Measurements from ENCODE around the gene CENPN.

Gene CENPN

DNA sequence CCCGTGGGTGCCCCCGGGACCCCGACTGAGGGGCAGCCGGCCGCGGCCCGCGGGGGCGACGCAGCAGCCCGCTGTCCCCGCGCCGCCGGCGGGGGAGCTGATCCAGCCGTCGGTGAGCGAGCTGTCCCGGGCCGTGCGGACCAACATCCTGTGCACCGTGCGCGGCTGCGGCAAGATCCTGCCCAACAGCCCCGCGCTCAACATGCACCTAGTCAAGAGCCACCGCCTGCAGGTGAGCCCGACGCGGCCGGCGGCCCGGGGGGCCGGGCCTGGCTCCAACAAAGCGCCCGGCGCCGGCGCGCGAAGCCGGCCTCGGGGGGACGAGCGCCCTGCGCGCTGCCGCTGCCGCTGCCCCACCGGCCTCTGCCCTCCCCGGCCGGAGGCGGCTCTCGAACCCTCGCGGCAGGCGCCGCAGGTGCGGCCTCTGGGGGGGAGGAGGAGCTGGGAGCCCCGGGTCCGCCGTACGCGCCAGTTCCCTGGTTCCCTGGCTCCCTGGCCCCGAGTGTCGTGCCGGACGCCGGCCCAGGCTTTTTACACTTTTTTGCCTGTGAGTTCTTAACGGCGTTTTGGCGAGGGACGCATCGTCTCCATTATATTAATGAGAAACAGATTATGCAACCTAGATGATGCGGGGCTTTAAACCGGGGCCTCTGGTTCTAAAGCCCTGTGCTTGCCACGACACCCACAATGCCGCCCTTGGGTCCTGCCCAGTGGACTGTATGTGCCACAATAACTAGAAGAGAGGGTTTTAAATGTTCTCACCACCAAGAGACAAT lies 29.1 kb downstream of the CENPN start:
- WGBS, 2 donors (ENCODE audit: extremely low coverage in 2 of 2, insufficient read length in 2 of 2, insufficient replicate concordance in 1 of 2) = no CpG with 5 or more reads among the region's 80 CpGs
- Histone ChIP-seq H3K9ac (ENCODE audit: low read depth, low read length, poor library complexity) (peak overlapping the region; percentile 97), H3K27ac (replicated peaks; ENCODE audit: low read length) (peak overlapping the region; percentile 40), H3K36me3 (replicated peaks in 1 of 2; ENCODE audit: control insufficient read depth in 2 of 2, insufficient read depth in 2 of 2, low read length in 2 of 2) (peaks cover 2 to 38% of the 10 kb centered on the region in 2 donors), H3K27me3 (ENCODE audit: control insufficient read depth in 3 of 3, insufficient read depth in 3 of 3, low read depth in 1 of 3, low read length in 3 of 3) (no peaks in the 10 kb centered on the region), H2BK120ac (ENCODE audit: low read depth, low read length) (no peak overlapping the region), H3K23ac (ENCODE audit: low read depth, low read length, poor library complexity) (peak overlapping the region; percentile 69), H2BK15ac (ENCODE audit: low read length) (no peak overlapping the region), H3K4me2 (ENCODE audit: insufficient read depth, low read length, poor library complexity, severe bottlenecking) (peak overlapping the region; percentile 68), H4K91ac (ENCODE audit: low read depth, low read length, poor library complexity) (no peak overlapping the region), H2AK5ac (ENCODE audit: low read depth, low read length) (no peak overlapping the region), H3K18ac (ENCODE audit: low read length) (peak overlapping the region; percentile 97), H3K4me3 (ENCODE audit: low read length in 2 of 2) (peak overlapping the region; percentile 89 to 100), H3K4me1 (ENCODE audit: control insufficient read depth in 2 of 2, insufficient read depth in 1 of 2, low read depth in 1 of 2, low read length in 2 of 2) (peaks cover 5 to 11% of the 10 kb centered on the region in 2 donors), H2AFZ (ENCODE audit: low read length) (peak overlapping the region; percentile 88), H3K14ac (ENCODE audit: low read length) (peak overlapping the region; percentile 92), H3K4ac (ENCODE audit: low read length) (no peak overlapping the region), H3K9me3 (replicated peaks in 1 of 2; ENCODE audit: control insufficient read depth in 2 of 2, insufficient read depth in 1 of 2, low read depth in 1 of 2, low read length in 2 of 2) (no peaks in the 10 kb centered on the region), H2BK12ac (ENCODE audit: low read length) (no peak overlapping the region), H3K79me1 (ENCODE audit: low read depth, low read length) (no peaks in the 10 kb centered on the region), H2BK5ac (ENCODE audit: low read length) (no peak overlapping the region), H4K8ac (ENCODE audit: low read depth, low read length) (no peak overlapping the region)
- DNase-seq (ENCODE audit: low spot score) = peak; percentile 17

DNA sequence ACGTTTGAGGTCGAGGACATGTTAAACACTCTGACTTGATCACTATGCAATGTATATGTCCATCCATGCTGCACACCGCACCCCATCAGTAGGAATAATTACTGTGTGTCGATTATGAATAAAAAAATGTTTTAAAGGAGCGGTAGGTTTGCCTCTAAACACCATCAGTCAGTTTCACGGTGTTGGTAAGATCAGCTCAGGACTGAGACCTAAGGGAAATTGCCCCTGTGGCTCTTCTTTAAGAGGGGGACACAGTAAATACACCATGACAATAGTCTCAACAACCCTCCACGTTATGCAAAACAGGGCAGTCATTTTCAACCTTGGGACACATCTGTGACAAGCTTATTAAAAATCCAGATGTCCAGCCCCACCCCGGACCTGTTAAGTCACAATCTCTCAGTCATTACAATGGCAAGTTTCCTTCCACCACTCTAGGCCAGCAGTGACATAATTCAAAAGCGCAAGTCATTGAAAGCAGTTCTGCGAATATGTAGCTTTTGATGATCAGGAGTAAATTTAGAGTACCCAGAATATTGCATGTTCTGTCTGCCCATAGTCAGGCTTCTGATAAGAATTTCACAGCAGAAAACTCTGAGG lies 29.8 kb downstream of the CENPN start:
- H3K9ac ChIP-seq (ENCODE audit: low read depth, low read length, poor library complexity) = peak overlapping the region; percentile 80
- no peak overlapping the region for H2BK15ac ChIP-seq (ENCODE audit: low read length)
- H4K8ac ChIP-seq (ENCODE audit: low read depth, low read length) = no peak overlapping the region
- no peak overlapping the region for H2BK5ac ChIP-seq (ENCODE audit: low read length)
- no CpG with 5 or more reads among the region's 10 CpGs for WGBS, 2 donors (ENCODE audit: extremely low coverage in 2 of 2, insufficient read length in 2 of 2, insufficient replicate concordance in 1 of 2)
- peaks cover 6 to 45% of the 10 kb centered on the region in 2 donors for H3K36me3 ChIP-seq (replicated peaks in 1 of 2; ENCODE audit: control insufficient read depth in 2 of 2, insufficient read depth in 2 of 2, low read length in 2 of 2)
- no peak overlapping the region for H3K14ac ChIP-seq (ENCODE audit: low read length)
- no peak overlapping the region for H2AFZ ChIP-seq (ENCODE audit: low read length)
- no peak overlapping the region for H2BK12ac ChIP-seq (ENCODE audit: low read length)
- no peaks in the 10 kb centered on the region for H3K27me3 ChIP-seq (ENCODE audit: control insufficient read depth in 3 of 3, insufficient read depth in 3 of 3, low read depth in 1 of 3, low read length in 3 of 3)
- no peak overlapping the region for H3K18ac ChIP-seq (ENCODE audit: low read length)
- no peak overlapping the region for H2BK120ac ChIP-seq (ENCODE audit: low read depth, low read length)
- no peak overlapping the region for H3K23ac ChIP-seq (ENCODE audit: low read depth, low read length, poor library complexity)
- no peaks in the 10 kb centered on the region for H3K79me1 ChIP-seq (ENCODE audit: low read depth, low read length)
- H3K4me2 ChIP-seq (ENCODE audit: insufficient read depth, low read length, poor library complexity, severe bottlenecking) = peak overlapping the region; percentile 68
- no peak overlapping the region for H3K4ac ChIP-seq (ENCODE audit: low read length)
- H2AK5ac ChIP-seq (ENCODE audit: low read depth, low read length) = no peak overlapping the region
- no peak overlapping the region for H3K27ac ChIP-seq (replicated peaks; ENCODE audit: low read length)
- DNase-seq (ENCODE audit: low spot score) = no peak
- peaks cover 5 to 17% of the 10 kb centered on the region in 2 donors for H3K4me1 ChIP-seq (ENCODE audit: control insufficient read depth in 2 of 2, insufficient read depth in 1 of 2, low read depth in 1 of 2, low read length in 2 of 2)
- H3K4me3 ChIP-seq (ENCODE audit: low read length in 2 of 2) = peak overlapping the region; percentile 89 to 100
- H4K91ac ChIP-seq (ENCODE audit: low read depth, low read length, poor library complexity) = no peak overlapping the region
- no peaks in the 10 kb centered on the region for H3K9me3 ChIP-seq (replicated peaks in 1 of 2; ENCODE audit: control insufficient read depth in 2 of 2, insufficient read depth in 1 of 2, low read depth in 1 of 2, low read length in 2 of 2)

DNA sequence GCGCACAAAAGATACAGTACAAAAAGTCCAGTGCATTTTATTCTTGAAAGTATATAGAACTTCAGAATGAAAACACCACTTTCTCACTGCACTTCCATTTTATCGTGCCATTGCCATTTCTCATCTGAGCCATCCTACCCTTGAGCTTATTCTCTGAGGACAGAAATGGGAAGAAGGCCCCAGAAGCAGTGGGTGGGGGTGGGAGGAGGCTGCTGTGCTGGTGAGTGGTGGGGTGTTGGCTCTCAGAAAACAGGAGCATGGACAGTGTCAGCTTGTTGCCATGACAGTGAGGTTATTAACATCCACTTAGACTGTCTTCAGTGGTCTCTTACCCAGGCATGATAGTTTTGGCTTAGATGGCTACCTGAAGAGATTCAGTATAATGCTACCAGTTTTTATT lies 33.1 kb downstream of the CENPN start:
- no peak overlapping the region for H3K4ac ChIP-seq (ENCODE audit: low read length)
- H3K4me1 ChIP-seq (ENCODE audit: control insufficient read depth in 2 of 2, insufficient read depth in 1 of 2, low read depth in 1 of 2, low read length in 2 of 2) = peaks cover 5 to 20% of the 10 kb centered on the region in 2 donors
- peak overlapping the region; percentile 21 for H3K4me2 ChIP-seq (ENCODE audit: insufficient read depth, low read length, poor library complexity, severe bottlenecking)
- no peak overlapping the region for H3K18ac ChIP-seq (ENCODE audit: low read length)
- peaks cover 29 to 78% of the 10 kb centered on the region in 2 donors for H3K36me3 ChIP-seq (replicated peaks in 1 of 2; ENCODE audit: control insufficient read depth in 2 of 2, insufficient read depth in 2 of 2, low read length in 2 of 2)
- no peak overlapping the region for H4K91ac ChIP-seq (ENCODE audit: low read depth, low read length, poor library complexity)
- H2BK15ac ChIP-seq (ENCODE audit: low read length) = no peak overlapping the region
- H3K23ac ChIP-seq (ENCODE audit: low read depth, low read length, poor library complexity) = no peak overlapping the region
- no peak overlapping the region for H3K4me3 ChIP-seq (ENCODE audit: low read length in 2 of 2)
- peaks cover 2% of the 10 kb centered on the region for H3K79me1 ChIP-seq (ENCODE audit: low read depth, low read length)
- H2AFZ ChIP-seq (ENCODE audit: low read length) = no peak overlapping the region
- no peak overlapping the region for H4K8ac ChIP-seq (ENCODE audit: low read depth, low read length)
- H2BK5ac ChIP-seq (ENCODE audit: low read length) = no peak overlapping the region
- H3K9me3 ChIP-seq (replicated peaks in 1 of 2; ENCODE audit: control insufficient read depth in 2 of 2, insufficient read depth in 1 of 2, low read depth in 1 of 2, low read length in 2 of 2) = no peaks in the 10 kb centered on the region
- peak overlapping the region; percentile 56 for H3K27ac ChIP-seq (replicated peaks; ENCODE audit: low read length)
- H3K14ac ChIP-seq (ENCODE audit: low read length) = no peak overlapping the region
- H2BK120ac ChIP-seq (ENCODE audit: low read depth, low read length) = no peak overlapping the region
- no CpG with 5 or more reads among the region's 2 CpGs for WGBS, 2 donors (ENCODE audit: extremely low coverage in 2 of 2, insufficient read length in 2 of 2, insufficient replicate concordance in 1 of 2)
- no peak overlapping the region for H2BK12ac ChIP-seq (ENCODE audit: low read length)
- H3K27me3 ChIP-seq (ENCODE audit: control insufficient read depth in 3 of 3, insufficient read depth in 3 of 3, low read depth in 1 of 3, low read length in 3 of 3) = no peaks in the 10 kb centered on the region
- H2AK5ac ChIP-seq (ENCODE audit: low read depth, low read length) = no peak overlapping the region
- DNase-seq (ENCODE audit: low spot score) = no peak
- H3K9ac ChIP-seq (ENCODE audit: low read depth, low read length, poor library complexity) = no peak overlapping the region

DNA sequence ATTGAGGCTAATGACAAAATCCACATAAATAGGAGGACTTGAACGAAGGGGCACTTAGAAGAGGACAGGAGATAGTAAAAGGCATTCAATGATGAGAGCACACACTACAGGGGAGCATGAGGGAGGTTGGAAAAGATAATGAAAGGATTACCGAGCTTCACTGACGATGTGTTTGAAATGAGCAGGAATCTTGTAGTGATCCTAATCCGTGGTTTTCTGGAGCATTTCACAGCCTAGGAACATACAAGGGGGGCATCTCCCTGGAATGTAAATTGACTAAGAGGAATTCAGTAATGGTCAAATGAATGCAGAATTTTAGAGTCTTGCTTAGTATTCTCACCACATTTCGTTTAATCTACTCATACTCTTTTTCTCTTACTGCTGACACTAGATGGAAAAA lies 33.8 kb downstream of the CENPN start:
- Histone ChIP-seq H3K36me3 (replicated peaks in 1 of 2; ENCODE audit: control insufficient read depth in 2 of 2, insufficient read depth in 2 of 2, low read length in 2 of 2) (peaks cover 33 to 85% of the 10 kb centered on the region in 2 donors), H3K79me1 (ENCODE audit: low read depth, low read length) (peaks cover 2% of the 10 kb centered on the region), H3K4me1 (ENCODE audit: control insufficient read depth in 2 of 2, insufficient read depth in 1 of 2, low read depth in 1 of 2, low read length in 2 of 2) (peaks cover 5 to 20% of the 10 kb centered on the region in 2 donors), H3K18ac (ENCODE audit: low read length) (no peak overlapping the region), H3K4me3 (ENCODE audit: low read length in 2 of 2) (no peak overlapping the region), H3K23ac (ENCODE audit: low read depth, low read length, poor library complexity) (no peak overlapping the region), H2BK12ac (ENCODE audit: low read length) (no peak overlapping the region), H3K9me3 (replicated peaks in 1 of 2; ENCODE audit: control insufficient read depth in 2 of 2, insufficient read depth in 1 of 2, low read depth in 1 of 2, low read length in 2 of 2) (peaks cover 0 to under 1% of the 10 kb centered on the region in 2 donors), H2AFZ (ENCODE audit: low read length) (no peak overlapping the region), H3K27ac (replicated peaks; ENCODE audit: low read length) (peak overlapping the region; percentile 56), H3K27me3 (ENCODE audit: control insufficient read depth in 3 of 3, insufficient read depth in 3 of 3, low read depth in 1 of 3, low read length in 3 of 3) (no peaks in the 10 kb centered on the region), H2BK15ac (ENCODE audit: low read length) (no peak overlapping the region), H2BK120ac (ENCODE audit: low read depth, low read length) (no peak overlapping the region), H3K14ac (ENCODE audit: low read length) (no peak overlapping the region), H4K8ac (ENCODE audit: low read depth, low read length) (no peak overlapping the region), H4K91ac (ENCODE audit: low read depth, low read length, poor library complexity) (no peak overlapping the region), H2AK5ac (ENCODE audit: low read depth, low read length) (no peak overlapping the region), H2BK5ac (ENCODE audit: low read length) (no peak overlapping the region), H3K4me2 (ENCODE audit: insufficient read depth, low read length, poor library complexity, severe bottlenecking) (peak overlapping the region; percentile 21), H3K4ac (ENCODE audit: low read length) (no peak overlapping the region), H3K9ac (ENCODE audit: low read depth, low read length, poor library complexity) (no peak overlapping the region)
- DNase-seq (ENCODE audit: low spot score) = peak; percentile 27
- no CpG with 5 or more reads among the region's 5 CpGs for WGBS, 2 donors (ENCODE audit: extremely low coverage in 2 of 2, insufficient read length in 2 of 2, insufficient replicate concordance in 1 of 2)

Data from neuronal stem cell (in vitro differentiated cells).